ENCODE data around the gene TLCD3B.

TLCD3B gene

GRCh38 chr16:29991571-29991904, 39.5 kb downstream of the TLCD3B start:
- no peak for DNase-seq

- no peak for DNase-seq
Measured at GRCh38 chr16:29990883-29991570, 40.0 kb downstream of the TLCD3B start.

GRCh38 chr16:29990034-29990433, 41.0 kb downstream of the TLCD3B start:
- no peak for DNase-seq

GRCh38 chr16:29989111-29989858, 41.8 kb downstream of the TLCD3B start:
- DNase-seq: no peak

- no peak for DNase-seq
Measured at GRCh38 chr16:29988346-29989075, 42.6 kb downstream of the TLCD3B start.

- no peak for DNase-seq
Measured at GRCh38 chr16:29987371-29988085, 43.5 kb downstream of the TLCD3B start.

GRCh38 chr16:29986931-29987330, 44.1 kb downstream of the TLCD3B start:
- no peak for DNase-seq

GRCh38 chr16:29986231-29986630, 44.8 kb downstream of the TLCD3B start:
- no peak for DNase-seq

GRCh38 chr16:29985271-29985811, 45.7 kb downstream of the TLCD3B start:
- no peak for DNase-seq

- no peak for DNase-seq
Measured at GRCh38 chr16:29984764-29985147, 46.3 kb downstream of the TLCD3B start.

GRCh38 chr16:29984137-29984763, 46.8 kb downstream of the TLCD3B start:
- no peak for DNase-seq

- DNase-seq: no peak
Measured at GRCh38 chr16:29983420-29984136, 47.5 kb downstream of the TLCD3B start.

GRCh38 chr16:29982560-29983419, 48.3 kb downstream of the TLCD3B start:
- DNase-seq: no peak

GRCh38 chr16:29978564-29979270, 52.4 kb downstream of the TLCD3B start:
- DNase-seq: no peak

- DNase-seq: no peak
Measured at GRCh38 chr16:29978081-29978480, 53.0 kb downstream of the TLCD3B start.

- no peak for DNase-seq
Measured at GRCh38 chr16:29977063-29977825, 53.8 kb downstream of the TLCD3B start.

GRCh38 chr16:29975811-29976511, 55.1 kb downstream of the TLCD3B start:
- DNase-seq: no peak
